ENCODE measurements around the gene CCND3. TPM values are rescaled to one million over a fixed set of nuclear protein-coding genes. Genes with fewer than 3 reads are reported as not detected.

The CCND3 gene
- total and polyA plus RNA-seq, 2 of the 8 experiments (the other 6 are each of a cell fraction or from before 2014, with no cell fraction given) = 30.6 to 32.9 TPM

DNA sequence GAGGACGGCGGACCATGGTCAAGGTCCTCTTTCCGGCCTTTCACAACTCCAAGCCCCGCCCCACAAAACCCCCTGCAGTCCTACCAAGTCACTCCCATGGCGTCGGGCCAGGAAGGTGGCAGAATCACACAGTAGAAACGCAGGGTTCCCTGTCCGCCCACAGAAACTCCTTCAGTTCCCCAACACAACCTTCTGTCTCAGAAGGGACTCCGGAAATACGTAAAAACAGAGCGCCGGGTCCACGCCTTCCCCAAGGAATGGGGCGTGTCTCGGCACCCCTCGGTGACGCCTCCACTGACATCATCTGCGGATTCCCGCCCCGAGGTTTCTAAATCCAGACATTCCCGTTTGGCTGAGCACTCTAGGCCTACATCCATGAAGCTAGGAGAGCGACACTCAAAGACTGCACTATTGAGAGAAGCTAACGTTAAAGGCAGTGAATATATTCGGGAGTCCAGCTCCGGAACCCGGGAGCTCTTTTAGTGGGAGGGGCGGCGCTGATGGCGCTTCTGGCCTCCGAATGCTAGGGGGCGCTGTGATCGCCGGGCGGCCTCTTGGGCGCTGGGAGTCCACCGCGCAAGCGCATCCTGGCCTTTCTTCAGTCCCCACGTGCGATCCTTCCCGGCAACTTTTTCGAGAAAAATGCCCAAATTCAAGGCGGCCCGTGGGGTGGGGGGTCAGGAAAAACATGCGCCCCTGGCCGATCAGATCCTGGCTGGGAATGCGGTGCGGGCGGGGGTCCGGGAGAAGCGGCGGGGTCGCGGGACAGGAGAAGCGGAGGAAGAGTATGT lies 20.5 kb downstream of the CCND3 start, which contains the start of the genes BYSL and MED20 (continued):
- TF ChIP-seq BCL11A (IDR thresholded peaks at IDR 0.05; ENCODE audit: low read depth in 2 of 2, low read length in 2 of 2) (no peak), JUND (IDR thresholded peaks at IDR 0.05; ENCODE audit: low read length) (peak; percentile 69), TAF1 (IDR thresholded peaks at IDR 0.05; ENCODE audit: low read depth, low read length) (peak; percentile 89), NANOG (IDR thresholded peaks at IDR 0.05; ENCODE audit: insufficient read depth, low read depth, low read length, poor library complexity, severe bottlenecking) (no peak), ATF2 (IDR thresholded peaks at IDR 0.05; ENCODE audit: low read length) (peak; percentile 94), EZH2 (IDR thresholded peaks at IDR 0.05; ENCODE audit: low read depth, low read length, severe bottlenecking) (no peak), TCF12 (IDR thresholded peaks at IDR 0.05; ENCODE audit: low read depth, low read length) (no peak), CTBP2 (IDR thresholded peaks at IDR 0.05; ENCODE audit: borderline replicate concordance, insufficient read depth, insufficient read length, low read length) (no peak), SIX5 (IDR thresholded peaks at IDR 0.05; ENCODE audit: low read depth, low read length) (no peak), POLR2A (IDR thresholded peaks at IDR 0.05; ENCODE audit: control extremely low read depth in 1 of 2, low read depth in 2 of 2, low read length in 2 of 2) (peak; percentile 64 to 80; a peak in 2 of 3 replicates), SRF (IDR thresholded peaks at IDR 0.05; ENCODE audit: low read depth, low read length) (peak; percentile 78), GTF2F1 (IDR thresholded peaks at IDR 0.05; ENCODE audit: borderline replicate concordance, low read depth, low read length) (peak; percentile 69; the same call in 1 of the 2 replicates), SUZ12 (IDR thresholded peaks at IDR 0.05; ENCODE audit: low read length) (no peak), ZNF274 (IDR thresholded peaks at IDR 0.05; ENCODE audit: borderline replicate concordance, extremely low read depth, low read length) (no peak), KDM1A (IDR thresholded peaks at IDR 0.05; ENCODE audit: borderline replicate concordance, low read length) (no peak), MAFK (IDR thresholded peaks at IDR 0.05; ENCODE audit: low read depth, low read length) (no peak), EP300 (IDR thresholded peaks at IDR 0.05; ENCODE audit: borderline replicate concordance in 1 of 2, low read depth in 2 of 2, low read length in 2 of 2) (no peak), KDM5A (IDR thresholded peaks at IDR 0.05; ENCODE audit: low read length) (peak; percentile 77), JUN (IDR thresholded peaks at IDR 0.05; ENCODE audit: low read depth, low read length) (no peak), NRF1 (IDR thresholded peaks at IDR 0.05; ENCODE audit: low read depth, low read length) (peak; percentile 70), BRCA1 (IDR thresholded peaks at IDR 0.05; ENCODE audit: low read depth, low read length) (no peak)
- TF ChIP-seq, protein P1, sequence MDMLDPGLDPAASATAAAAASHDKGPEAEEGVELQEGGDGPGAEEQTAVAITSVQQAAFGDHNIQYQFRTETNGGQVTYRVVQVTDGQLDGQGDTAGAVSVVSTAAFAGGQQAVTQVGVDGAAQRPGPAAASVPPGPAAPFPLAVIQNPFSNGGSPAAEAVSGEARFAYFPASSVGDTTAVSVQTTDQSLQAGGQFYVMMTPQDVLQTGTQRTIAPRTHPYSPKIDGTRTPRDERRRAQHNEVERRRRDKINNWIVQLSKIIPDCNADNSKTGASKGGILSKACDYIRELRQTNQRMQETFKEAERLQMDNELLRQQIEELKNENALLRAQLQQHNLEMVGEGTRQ (IDR thresholded peaks at IDR 0.05; ENCODE audit: low read length) = no peak

Data from H1 (cell line).